ENCODE data around the gene MYO19. TPM values are rescaled to one million over a fixed set of nuclear protein-coding genes. Genes with fewer than 3 reads are reported as not detected.

The MYO19 gene
- total RNA-seq, 1 experiment from 2014 or later, result 167 TPM

DNA sequence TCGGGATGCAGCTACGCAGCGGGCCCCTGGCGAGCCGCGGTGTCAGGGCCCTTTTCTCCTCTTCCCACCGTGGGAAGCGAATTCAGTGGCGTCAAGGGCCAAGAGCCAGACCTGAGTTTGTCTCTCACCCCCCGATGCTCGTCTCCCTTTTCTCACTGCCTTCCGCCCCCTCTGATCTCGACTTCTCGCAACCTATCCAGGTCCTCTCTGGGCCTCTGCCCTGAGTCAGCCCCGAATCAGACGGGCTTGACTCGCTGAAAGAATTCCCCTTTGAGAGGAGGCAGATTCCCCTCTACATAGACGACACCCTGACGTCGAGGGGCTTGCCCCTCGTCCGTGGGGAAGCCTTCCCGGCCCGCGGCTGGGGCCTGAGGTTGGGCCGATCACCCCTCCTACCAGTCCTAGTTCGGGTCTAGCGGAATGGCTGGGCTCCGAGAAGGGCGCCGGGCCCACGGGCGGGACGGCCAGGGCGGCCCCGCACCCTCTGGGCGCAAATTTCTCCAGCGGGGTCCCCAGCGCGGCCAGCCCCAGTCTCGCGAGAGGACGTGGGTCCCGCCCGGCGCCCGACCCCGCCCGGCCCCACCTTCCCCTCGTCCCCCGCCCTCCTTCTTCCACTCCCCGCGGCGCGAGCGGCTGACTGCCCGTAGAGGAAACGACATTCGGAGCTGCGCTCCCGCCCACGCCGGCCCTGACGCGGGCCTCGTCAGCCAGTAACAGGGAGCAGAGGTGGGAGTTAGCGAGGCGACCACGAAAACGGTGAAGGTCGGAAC is 9.8 kb upstream of the MYO19 start, which contains the start of gene GGNBP2:
Gene GGNBP2 (plus strand): TSS at position 613 of the 770 bp plus-strand sequence. CDS start 806 bp downstream, outside the sequence.
- intact Hi-C loops (cut with micrococcal nuclease), result loop anchor here (1.0 to 5.0 kb wide), 2 partner anchors 10 to 58 kb away; partner anchors contain the start of genes MRM1, MYO19 and PIGW
- TSS peak; percentile 82 for BruUV-seq (replicated peaks)
- no peaks in the 10 kb centered on the region for H3K9me3 ChIP-seq (ENCODE audit: control insufficient read depth in 1 of 2, insufficient read depth in 1 of 2, low read depth in 1 of 2, low read length in 2 of 2)
- H3K4me2 ChIP-seq (ENCODE audit: low read length), result peak within 1 kb of the TSS; percentile 97
- H3K79me2 ChIP-seq (ENCODE audit: insufficient read depth, low read length), result peaks cover 58% of the 10 kb centered on the region
- no peak within 1 kb of the TSS for H2AFZ ChIP-seq (ENCODE audit: low read depth, low read length, poor library complexity, severe bottlenecking)
- RAD21 ChIA-PET (ENCODE audit: low non-redundant PET in 1 of 2, low total read pairs in 2 of 2, uncharacterized antibody in 2 of 2, unreplicated experiment in 2 of 2), result no interaction called here
- peak within 1 kb of the TSS; percentile 80 to 97 for H3K4me3 ChIP-seq (replicated peaks in 1 of 2; ENCODE audit: low read depth in 1 of 2, low read length in 2 of 2)
- no peaks in the 10 kb centered on the region for H3K27me3 ChIP-seq (ENCODE audit: insufficient read depth, low read length)
- H4K20me1 ChIP-seq (ENCODE audit: insufficient read depth), result no peaks in the 10 kb centered on the region
- peak within 1 kb of the TSS; percentile 98 for H3K27ac ChIP-seq (ENCODE audit: low read depth, low read length)
- peak; percentile 76 for DNase-seq (ENCODE audit: low read depth, low spot score)
- H3K4me1 ChIP-seq (ENCODE audit: control insufficient read depth in 1 of 2, insufficient read depth in 2 of 2, low read length in 2 of 2), result peaks cover 11 to 26% of the 10 kb centered on the region in 2 experiments; a peak in 3 of 4 replicates
- peaks cover 0 to 6% of the 10 kb centered on the region in 2 experiments; a peak in 2 of 4 replicates for H3K36me3 ChIP-seq (ENCODE audit: control insufficient read depth in 1 of 2, insufficient read depth in 2 of 2, low read length in 2 of 2)
- ATAC-seq, result peak; percentile 76
- no peaks in the 10 kb centered on the region for H3K9me2 ChIP-seq (ENCODE audit: insufficient read depth)
- POLR2A ChIA-PET, result interaction anchor here (0.6 to 2.8 kb wide), 9 partner anchors 10 to 1821 kb away, joined by 3 to 30 read pairs (median 4); partner anchors contain the start of genes MRM1, MYO19, PIGW and ZNHIT3
- CTCF ChIA-PET, result interaction anchor here (1.3 to 2.3 kb wide), 2 partner anchors 10 to 57 kb away, joined by 4 to 16 read pairs; partner anchors contain the start of genes MRM1, MYO19 and PIGW
- peak within 1 kb of the TSS; percentile 96 for H3K9ac ChIP-seq (ENCODE audit: low read length)
- TF ChIP-seq EZH2phosphoT487 (IDR thresholded peaks at IDR 0.05; ENCODE audit: borderline replicate concordance) (no peak), SRF (IDR thresholded peaks at IDR 0.05; ENCODE audit: low read depth) (no peak), SP1 (IDR thresholded peaks at IDR 0.05; ENCODE audit: low read depth) (peak; percentile 46), RAD21 (IDR thresholded peaks at IDR 0.05; ENCODE audit: low read depth) (no peak), SIN3A (IDR thresholded peaks at IDR 0.05; ENCODE audit: low read depth) (peak; percentile 76; the same call in 1 of the 2 replicates), ELF1 (IDR thresholded peaks at IDR 0.05; ENCODE audit: borderline replicate concordance, low read depth) (no peak), ZNF274 (IDR thresholded peaks at IDR 0.05; ENCODE audit: low read depth, low read length) (no peak), JUND (IDR thresholded peaks at IDR 0.05) (no peak), EGR1 (IDR thresholded peaks at IDR 0.05; ENCODE audit: low read depth) (peak; percentile 88), TCF7L2 (IDR thresholded peaks at IDR 0.05; ENCODE audit: borderline replicate concordance, extremely low read depth, insufficient read depth, insufficient read length) (no peak), EZH2 (IDR thresholded peaks at IDR 0.05) (no peak), CEBPB (IDR thresholded peaks at IDR 0.05; ENCODE audit: low read depth) (no peak), ZFX (IDR thresholded peaks at IDR 0.05) (peak; percentile 49; the same call in 1 of the 2 replicates)
- TF ChIP-seq, protein P1, sequence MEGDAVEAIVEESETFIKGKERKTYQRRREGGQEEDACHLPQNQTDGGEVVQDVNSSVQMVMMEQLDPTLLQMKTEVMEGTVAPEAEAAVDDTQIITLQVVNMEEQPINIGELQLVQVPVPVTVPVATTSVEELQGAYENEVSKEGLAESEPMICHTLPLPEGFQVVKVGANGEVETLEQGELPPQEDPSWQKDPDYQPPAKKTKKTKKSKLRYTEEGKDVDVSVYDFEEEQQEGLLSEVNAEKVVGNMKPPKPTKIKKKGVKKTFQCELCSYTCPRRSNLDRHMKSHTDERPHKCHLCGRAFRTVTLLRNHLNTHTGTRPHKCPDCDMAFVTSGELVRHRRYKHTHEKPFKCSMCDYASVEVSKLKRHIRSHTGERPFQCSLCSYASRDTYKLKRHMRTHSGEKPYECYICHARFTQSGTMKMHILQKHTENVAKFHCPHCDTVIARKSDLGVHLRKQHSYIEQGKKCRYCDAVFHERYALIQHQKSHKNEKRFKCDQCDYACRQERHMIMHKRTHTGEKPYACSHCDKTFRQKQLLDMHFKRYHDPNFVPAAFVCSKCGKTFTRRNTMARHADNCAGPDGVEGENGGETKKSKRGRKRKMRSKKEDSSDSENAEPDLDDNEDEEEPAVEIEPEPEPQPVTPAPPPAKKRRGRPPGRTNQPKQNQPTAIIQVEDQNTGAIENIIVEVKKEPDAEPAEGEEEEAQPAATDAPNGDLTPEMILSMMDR (IDR thresholded peaks at IDR 0.05 in 2 of 3, conservative IDR thresholded peaks at IDR 0.05 in 1 of 3; ENCODE audit: borderline replicate concordance in 1 of 3, insufficient read depth in 1 of 3, low read depth in 2 of 3, low read length in 2 of 3), result no peak
- TF ChIP-seq, protein P2, sequence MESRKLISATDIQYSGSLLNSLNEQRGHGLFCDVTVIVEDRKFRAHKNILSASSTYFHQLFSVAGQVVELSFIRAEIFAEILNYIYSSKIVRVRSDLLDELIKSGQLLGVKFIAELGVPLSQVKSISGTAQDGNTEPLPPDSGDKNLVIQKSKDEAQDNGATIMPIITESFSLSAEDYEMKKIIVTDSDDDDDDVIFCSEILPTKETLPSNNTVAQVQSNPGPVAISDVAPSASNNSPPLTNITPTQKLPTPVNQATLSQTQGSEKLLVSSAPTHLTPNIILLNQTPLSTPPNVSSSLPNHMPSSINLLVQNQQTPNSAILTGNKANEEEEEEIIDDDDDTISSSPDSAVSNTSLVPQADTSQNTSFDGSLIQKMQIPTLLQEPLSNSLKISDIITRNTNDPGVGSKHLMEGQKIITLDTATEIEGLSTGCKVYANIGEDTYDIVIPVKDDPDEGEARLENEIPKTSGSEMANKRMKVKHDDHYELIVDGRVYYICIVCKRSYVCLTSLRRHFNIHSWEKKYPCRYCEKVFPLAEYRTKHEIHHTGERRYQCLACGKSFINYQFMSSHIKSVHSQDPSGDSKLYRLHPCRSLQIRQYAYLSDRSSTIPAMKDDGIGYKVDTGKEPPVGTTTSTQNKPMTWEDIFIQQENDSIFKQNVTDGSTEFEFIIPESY (IDR thresholded peaks at IDR 0.05; ENCODE audit: extremely low read depth, insufficient replicate concordance, low read length), result peak; percentile 92
- TF ChIP-seq, protein P3, sequence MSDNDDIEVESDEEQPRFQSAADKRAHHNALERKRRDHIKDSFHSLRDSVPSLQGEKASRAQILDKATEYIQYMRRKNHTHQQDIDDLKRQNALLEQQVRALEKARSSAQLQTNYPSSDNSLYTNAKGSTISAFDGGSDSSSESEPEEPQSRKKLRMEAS (IDR thresholded peaks at IDR 0.05), result peak; percentile 52; the same call in 1 of the 2 replicates
- TF ChIP-seq, protein P4, sequence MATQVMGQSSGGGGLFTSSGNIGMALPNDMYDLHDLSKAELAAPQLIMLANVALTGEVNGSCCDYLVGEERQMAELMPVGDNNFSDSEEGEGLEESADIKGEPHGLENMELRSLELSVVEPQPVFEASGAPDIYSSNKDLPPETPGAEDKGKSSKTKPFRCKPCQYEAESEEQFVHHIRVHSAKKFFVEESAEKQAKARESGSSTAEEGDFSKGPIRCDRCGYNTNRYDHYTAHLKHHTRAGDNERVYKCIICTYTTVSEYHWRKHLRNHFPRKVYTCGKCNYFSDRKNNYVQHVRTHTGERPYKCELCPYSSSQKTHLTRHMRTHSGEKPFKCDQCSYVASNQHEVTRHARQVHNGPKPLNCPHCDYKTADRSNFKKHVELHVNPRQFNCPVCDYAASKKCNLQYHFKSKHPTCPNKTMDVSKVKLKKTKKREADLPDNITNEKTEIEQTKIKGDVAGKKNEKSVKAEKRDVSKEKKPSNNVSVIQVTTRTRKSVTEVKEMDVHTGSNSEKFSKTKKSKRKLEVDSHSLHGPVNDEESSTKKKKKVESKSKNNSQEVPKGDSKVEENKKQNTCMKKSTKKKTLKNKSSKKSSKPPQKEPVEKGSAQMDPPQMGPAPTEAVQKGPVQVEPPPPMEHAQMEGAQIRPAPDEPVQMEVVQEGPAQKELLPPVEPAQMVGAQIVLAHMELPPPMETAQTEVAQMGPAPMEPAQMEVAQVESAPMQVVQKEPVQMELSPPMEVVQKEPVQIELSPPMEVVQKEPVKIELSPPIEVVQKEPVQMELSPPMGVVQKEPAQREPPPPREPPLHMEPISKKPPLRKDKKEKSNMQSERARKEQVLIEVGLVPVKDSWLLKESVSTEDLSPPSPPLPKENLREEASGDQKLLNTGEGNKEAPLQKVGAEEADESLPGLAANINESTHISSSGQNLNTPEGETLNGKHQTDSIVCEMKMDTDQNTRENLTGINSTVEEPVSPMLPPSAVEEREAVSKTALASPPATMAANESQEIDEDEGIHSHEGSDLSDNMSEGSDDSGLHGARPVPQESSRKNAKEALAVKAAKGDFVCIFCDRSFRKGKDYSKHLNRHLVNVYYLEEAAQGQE (IDR thresholded peaks at IDR 0.05; ENCODE audit: low read depth), result no peak
- TF ChIP-seq, protein P5, sequence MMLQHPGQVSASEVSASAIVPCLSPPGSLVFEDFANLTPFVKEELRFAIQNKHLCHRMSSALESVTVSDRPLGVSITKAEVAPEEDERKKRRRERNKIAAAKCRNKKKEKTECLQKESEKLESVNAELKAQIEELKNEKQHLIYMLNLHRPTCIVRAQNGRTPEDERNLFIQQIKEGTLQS (IDR thresholded peaks at IDR 0.05), result no peak

Measured in HCT116 (cell line).